B cell (primary cell): Measurements from ENCODE around the gene ALDH4A1. TPM values are rescaled to one million over a fixed set of nuclear protein-coding genes. Genes with fewer than 3 reads are reported as not detected.

Experiments used
- ATAC-seq: fragments of 200-7000 bp; cut with Tn5 transposase; one replicate; pipeline ENCODE4 v1.10.0; 2021; ENCODE audit warnings: low read depth, mild to moderate bottlenecking, moderate number of reproducible peaks, moderate library complexity
- CTCF ChIA-PET: fragments of 350-600 bp; sonication (Branson Sonifier 250); formaldehyde crosslinking; loops from one replicate; lab custom pipeline; 2021; ENCODE audit warnings: antibody characterized with exemption, inconsistent platforms; lab: Charles Lee
- POLR2A ChIA-PET: fragments of 350-600 bp; sonication (Branson Sonifier 250); formaldehyde crosslinking; loops from one replicate; lab custom pipeline; 2021; ENCODE audit warnings: antibody characterized with exemption; lab: Charles Lee
- DNase-seq: peaks from one replicate; pipeline ENCODE4 v3.0.0; 2013
- H2AFZ ChIP-seq: 2 replicates; pipeline ENCODE4 v1.6.1; 2012; ENCODE audit warnings: mild to moderate bottlenecking, low read depth, low read length; ENCODE audit not compliant: insufficient read depth, poor library complexity, severe bottlenecking
- H3K27ac ChIP-seq, 2 donors: 1 replicate in 1 of 2; 2 replicates in 1 of 2; pipeline ENCODE4 v1.5.1; 2012 to 2013; ENCODE audit warnings: low read length in 2 of 2, mild to moderate bottlenecking in 2 of 2, moderate library complexity in 1 of 2
- H3K27me3 ChIP-seq, 4 experiments: fragments of 200-600 bp in 1 of 4; sonication (generic) in 1 of 4; replicated peaks in 1 of 4; 1 replicate in 2 of 4; 2 replicates in 2 of 4; pipeline versions ENCODE4 v1.6.1 to v1.7.0; 2013 to 2016; ENCODE audit warnings: low read length in 3 of 4, mild to moderate bottlenecking in 2 of 4, mixed read lengths in 1 of 4, moderate library complexity in 1 of 4; ENCODE audit not compliant: insufficient read depth in 4 of 4, control insufficient read depth in 3 of 4; ENCODE audit errors: control extremely low read depth in 1 of 4
- H3K36me3 ChIP-seq, 2 experiments: replicated peaks in 1 of 2; 1 replicate in 1 of 2; 2 replicates in 1 of 2; pipeline versions ENCODE4 v1.6.1 to v1.7.1; 2013; ENCODE audit warnings: low read length in 1 of 2; ENCODE audit not compliant: insufficient read depth in 2 of 2, control insufficient read depth in 1 of 2; ENCODE audit errors: control extremely low read depth in 1 of 2, extremely low read depth in 1 of 2
- H3K4me1 ChIP-seq, 2 donors: fragments of 200-600 bp in 1 of 2; sonication (generic) in 1 of 2; 1 replicate in 1 of 2; 2 replicates in 1 of 2; pipeline versions ENCODE4 v1.5.1 to v1.6.1; 2013 to 2017; ENCODE audit warnings: low read length in 2 of 2; ENCODE audit not compliant: control insufficient read depth in 2 of 2, insufficient read depth in 2 of 2
- H3K4me2 ChIP-seq: replicated peaks from 2 replicates; pipeline ENCODE3; 2012; ENCODE audit warnings: mild to moderate bottlenecking, low read depth, low read length; ENCODE audit not compliant: poor library complexity, severe bottlenecking
- H3K4me3 ChIP-seq, 5 experiments: fragments of 200-600 bp in 1 of 5; sonication (generic) in 1 of 5; 1 replicate in 3 of 5; 2 replicates in 2 of 5; pipeline versions ENCODE4 v1.5.1 to v1.7.0; 2011 to 2016; ENCODE audit warnings: low read length in 4 of 5, mild to moderate bottlenecking in 4 of 5, low read depth in 2 of 5, control low read depth in 1 of 5, moderate library complexity in 1 of 5; ENCODE audit not compliant: insufficient read depth in 1 of 5; ENCODE audit errors: control extremely low read depth in 1 of 5, extremely low read depth in 1 of 5
- H3K79me2 ChIP-seq: fragments of 200-600 bp; sonication (generic); one replicate; pipeline ENCODE4 v1.6.0; 2016; ENCODE audit warnings: low read length; ENCODE audit not compliant: control insufficient read depth, insufficient read depth
- H3K9ac ChIP-seq: fragments of 200-600 bp; sonication (generic); 2 replicates; pipeline ENCODE4 v1.6.1; 2017; ENCODE audit warnings: mild to moderate bottlenecking, low read length, moderate library complexity
- H3K9me3 ChIP-seq, 3 donors: one replicate each; pipeline versions ENCODE4 v1.6.1 to v1.7.1; 2013; ENCODE audit warnings: low read length in 2 of 3; ENCODE audit not compliant: control insufficient read depth in 2 of 3, insufficient read depth in 1 of 3; ENCODE audit errors: control extremely low read depth in 1 of 3
- H4K20me1 ChIP-seq: 2 replicates; pipeline ENCODE4 v1.6.0; 2012; ENCODE audit warnings: mild to moderate bottlenecking, low read length; ENCODE audit not compliant: insufficient read depth, control insufficient read depth, poor library complexity, severe bottlenecking
- H3K27ac Mint-ChIP-seq: one replicate; pipeline ENCODE4 v1.8.0; 2021; ENCODE audit warnings: mixed read lengths
- H3K27me3 Mint-ChIP-seq: one replicate; pipeline ENCODE4 v1.8.0; 2021; ENCODE audit warnings: mixed read lengths
- H3K4me1 Mint-ChIP-seq: one replicate; pipeline ENCODE4 v1.8.0; 2021; ENCODE audit warnings: mixed read lengths
- H3K4me3 Mint-ChIP-seq: one replicate; pipeline ENCODE4 v1.8.0; 2021; ENCODE audit warnings: mixed read lengths
- H3K9me3 Mint-ChIP-seq: one replicate; pipeline ENCODE4 v1.8.0; 2022; ENCODE audit warnings: mixed read lengths; ENCODE audit not compliant: insufficient read depth
- EZH2 ChIP-seq: IDR thresholded peaks from 2 replicates; pipeline ENCODE4 v1.6.1; 2012; ENCODE audit warnings: borderline replicate concordance, low read depth, mild to moderate bottlenecking, moderate library complexity, low read length; ENCODE audit not compliant: insufficient read depth, poor library complexity, severe bottlenecking
- WGBS: methylation state at CpG from one replicate; pipeline ENCODE4 v1.1.5; 2013; ENCODE audit warnings: missing lambda C conversion rate; ENCODE audit not compliant: insufficient coverage; 5-methylcytosine and 5-hydroxymethylcytosine counted together
- intact Hi-C: fragments of 100-400 bp; cut with micrococcal nuclease; formaldehyde crosslinking; loops from one replicate; pipeline ENCODE4 v1.10.0; 2022
- polyA plus RNA-seq: library from polyadenylated mRNA; depleted of rRNA; stranded (reverse); fragments of >200 nt; gene quantifications from 2 replicates; pipeline ENCODE4 v1.2.3, GENCODE V29; 2012
- total RNA-seq, 2 donors: library from RNA; stranded (reverse); fragments of 120-200 nt in 1 of 2; gene quantifications; 1 replicate in 1 of 2; 2 replicates in 1 of 2; pipeline versions ENCODE4 v1.2.3 to v1.2.4, GENCODE V29; 2013 to 2022
- TF ChIP-seq, protein P1 (sequence below): fragments of 200-600 bp; IDR thresholded peaks from one replicate; pipeline ENCODE4 v1.8.0; 2022; ENCODE audit warnings: antibody characterized with exemption, mild to moderate bottlenecking

Gene ALDH4A1
- total and polyA plus RNA-seq, 2 donors (not counting 1 experiment from before 2014, with no cell fraction given), result 2.7 to 3.4 TPM

DNA sequence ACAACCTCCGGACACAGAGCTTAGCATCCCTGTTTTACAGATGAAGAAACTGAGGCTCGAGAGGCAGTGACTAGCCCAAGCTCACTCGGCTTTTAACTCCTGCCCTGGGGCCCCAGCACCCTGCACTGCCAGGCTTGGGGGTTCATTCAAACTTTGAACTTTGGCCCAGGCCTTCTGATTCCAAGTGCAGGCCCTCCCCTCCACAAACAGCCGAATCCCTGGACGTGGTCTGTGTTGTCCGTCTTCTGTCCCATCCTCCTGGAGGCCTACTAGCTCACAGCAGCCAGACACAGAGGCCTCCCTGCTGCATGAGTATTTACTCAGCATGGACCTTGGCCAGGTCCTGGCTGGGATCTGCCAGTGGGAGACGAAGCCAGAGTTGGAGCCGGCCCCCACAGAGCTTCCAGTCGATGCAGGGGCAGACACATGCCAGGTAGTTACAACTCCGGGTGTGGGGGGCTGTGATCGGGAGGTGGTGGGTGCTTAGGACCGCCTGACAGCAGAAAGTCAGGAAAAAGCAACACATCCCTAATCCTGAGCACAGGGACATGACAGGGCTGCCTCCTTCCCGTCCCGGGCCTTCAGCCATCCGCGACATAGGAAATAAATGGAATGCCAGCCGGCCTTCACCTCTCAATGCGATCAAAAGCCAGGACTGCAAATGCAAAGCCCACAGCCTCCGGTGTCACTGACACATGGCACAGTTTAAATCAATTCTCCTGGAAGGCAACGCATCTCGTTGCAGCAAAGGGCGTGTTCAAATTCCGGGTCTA is 46.7 kb upstream of the ALDH4A1 start:
- no peaks in the 10 kb centered on the region for H3K27me3 Mint-ChIP-seq
- Histone ChIP-seq H3K79me2 (peaks cover 95% of the 10 kb centered on the region), H3K4me2 (peak overlapping the region; percentile 78), H3K4me1 (peaks cover 89 to 96% of the 10 kb centered on the region in 2 donors), H3K36me3 (no peaks in the 10 kb centered on the region), H4K20me1 (peaks cover 43% of the 10 kb centered on the region), H3K9ac (peak overlapping the region; percentile 68), H3K27ac (peak overlapping the region; percentile 97 to 100), H3K4me3 (peak overlapping the region in 3 of 5 experiments; percentile 47 to 64 (median 58)), H3K9me3 (no peaks in the 10 kb centered on the region), H2AFZ (peak overlapping the region; percentile 37), H3K27me3 (no peaks in the 10 kb centered on the region)
- peak overlapping the region; percentile 98 for H3K27ac Mint-ChIP-seq
- POLR2A ChIA-PET, result interaction anchor here (0.8 to 3.8 kb wide), 2 partner anchors 22 to 41 kb away, joined by 3 to 37 read pairs; no protein-coding TSS in a partner anchor
- ATAC-seq, result no peak
- no peak for TF ChIP-seq EZH2
- TF ChIP-seq, protein P1, sequence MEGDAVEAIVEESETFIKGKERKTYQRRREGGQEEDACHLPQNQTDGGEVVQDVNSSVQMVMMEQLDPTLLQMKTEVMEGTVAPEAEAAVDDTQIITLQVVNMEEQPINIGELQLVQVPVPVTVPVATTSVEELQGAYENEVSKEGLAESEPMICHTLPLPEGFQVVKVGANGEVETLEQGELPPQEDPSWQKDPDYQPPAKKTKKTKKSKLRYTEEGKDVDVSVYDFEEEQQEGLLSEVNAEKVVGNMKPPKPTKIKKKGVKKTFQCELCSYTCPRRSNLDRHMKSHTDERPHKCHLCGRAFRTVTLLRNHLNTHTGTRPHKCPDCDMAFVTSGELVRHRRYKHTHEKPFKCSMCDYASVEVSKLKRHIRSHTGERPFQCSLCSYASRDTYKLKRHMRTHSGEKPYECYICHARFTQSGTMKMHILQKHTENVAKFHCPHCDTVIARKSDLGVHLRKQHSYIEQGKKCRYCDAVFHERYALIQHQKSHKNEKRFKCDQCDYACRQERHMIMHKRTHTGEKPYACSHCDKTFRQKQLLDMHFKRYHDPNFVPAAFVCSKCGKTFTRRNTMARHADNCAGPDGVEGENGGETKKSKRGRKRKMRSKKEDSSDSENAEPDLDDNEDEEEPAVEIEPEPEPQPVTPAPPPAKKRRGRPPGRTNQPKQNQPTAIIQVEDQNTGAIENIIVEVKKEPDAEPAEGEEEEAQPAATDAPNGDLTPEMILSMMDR, result no peak
- no peak for DNase-seq
- CTCF ChIA-PET, result interaction anchor here (1.1 to 12.4 kb wide), 9 partner anchors 21 to 65 kb away, joined by 3 to 157 read pairs (median 8); partner anchors contain the start of gene ALDH4A1
- intact Hi-C loops, result no loop called here
- H3K9me3 Mint-ChIP-seq, result no peaks in the 10 kb centered on the region
- H3K4me3 Mint-ChIP-seq, result peak overlapping the region; percentile 85
- 72% methylated on average over 19 of the region's 23 CpGs for WGBS
- H3K4me1 Mint-ChIP-seq, result peaks cover 92% of the 10 kb centered on the region
